ENCODE results near the gene PER3. TPM values are rescaled to one million over a fixed set of nuclear protein-coding genes. Genes with fewer than 3 reads are reported as not detected.

PER3 gene
- total RNA-seq, 4 donors from 2014 or later: 21.6 to 49.8 (median 35.8) TPM

GRCh38 chr1:7846656-7847055 lies 62.6 kb downstream of the PER3 start:
- TF ChIP-seq CTCF (IDR thresholded peaks at IDR 0.05) (no peak), EP300 (IDR thresholded peaks at IDR 0.05) (no peak), POLR2A (IDR thresholded peaks at IDR 0.05) (no peak)
- no peaks in the 10 kb centered on the region for H3K9me3 ChIP-seq
- no peak overlapping the region for H3K4me3 ChIP-seq
- no peak overlapping the region for H3K27ac ChIP-seq
- WGBS, 2 donors: 85% methylated on average over 7 of the region's 7 CpGs
- no peaks in the 10 kb centered on the region for H3K4me1 ChIP-seq
- peaks cover 0 to 45% (median 0%) of the 10 kb centered on the region in 3 donors for H3K36me3 ChIP-seq
- H3K27me3 ChIP-seq: no peaks in the 10 kb centered on the region
- no peak for DNase-seq (ENCODE audit: low spot score in 2 of 2)

GRCh38 chr1:7847599-7847998 lies 63.5 kb downstream of the PER3 start:
- TF ChIP-seq CTCF (IDR thresholded peaks at IDR 0.05) (no peak), EP300 (IDR thresholded peaks at IDR 0.05) (no peak), POLR2A (IDR thresholded peaks at IDR 0.05) (no peak)
- Histone ChIP-seq H3K9me3 (no peaks in the 10 kb centered on the region), H3K27me3 (no peaks in the 10 kb centered on the region), H3K27ac (no peak overlapping the region), H3K36me3 (peaks cover 0 to 35% (median 0%) of the 10 kb centered on the region in 3 donors), H3K4me1 (no peaks in the 10 kb centered on the region), H3K4me3 (no peak overlapping the region)
- DNase-seq (ENCODE audit: low spot score in 2 of 2): no peak
- 41 to 48% methylated on average over 4 of the region's 4 CpGs for WGBS, 2 donors

GRCh38 chr1:7850786-7851185 lies 66.7 kb downstream of the PER3 start:
- no peak overlapping the region for H3K4me3 ChIP-seq
- TF ChIP-seq EP300 (IDR thresholded peaks at IDR 0.05) (no peak), POLR2A (IDR thresholded peaks at IDR 0.05) (no peak), CTCF (IDR thresholded peaks at IDR 0.05) (no peak)
- 85 to 88% methylated on average over 15 of the region's 15 CpGs for WGBS, 2 donors
- H3K27me3 ChIP-seq: no peaks in the 10 kb centered on the region
- peaks cover 0 to 7% (median 0%) of the 10 kb centered on the region in 3 donors for H3K36me3 ChIP-seq
- DNase-seq (ENCODE audit: low spot score in 2 of 2): no peak
- H3K9me3 ChIP-seq: no peaks in the 10 kb centered on the region
- H3K27ac ChIP-seq: no peak overlapping the region
- H3K4me1 ChIP-seq: no peaks in the 10 kb centered on the region

GRCh38 chr1:7852804-7853683 lies 69.0 kb downstream of the PER3 start, which contains the start of gene UTS2:
UTS2 (minus strand) TSS chr1:7853065; CDS start chr1:7853003, 62 bp downstream.
- H3K27ac ChIP-seq: no peak within 1 kb of the TSS
- no peak for TF ChIP-seq CTCF (IDR thresholded peaks at IDR 0.05)
- no peak for TF ChIP-seq EP300 (IDR thresholded peaks at IDR 0.05)
- TF ChIP-seq POLR2A (IDR thresholded peaks at IDR 0.05): no peak
- no peak within 1 kb of the TSS for H3K4me3 ChIP-seq
- H3K9me3 ChIP-seq: no peaks in the 10 kb centered on the region
- no peaks in the 10 kb centered on the region for H3K4me1 ChIP-seq
- WGBS, 2 donors: 69 to 71% methylated on average over 10 of the region's 10 CpGs
- no peak for DNase-seq (ENCODE audit: low spot score in 2 of 2)
- H3K27me3 ChIP-seq: no peaks in the 10 kb centered on the region
- peaks cover 0 to 7% (median 0%) of the 10 kb centered on the region in 3 donors for H3K36me3 ChIP-seq

GRCh38 chr1:7853684-7854026 lies 69.6 kb downstream of the PER3 start:
- no peak for DNase-seq (ENCODE audit: low spot score in 2 of 2)
- Histone ChIP-seq H3K27me3 (no peaks in the 10 kb centered on the region), H3K4me3 (no peak overlapping the region), H3K9me3 (no peaks in the 10 kb centered on the region), H3K27ac (no peak overlapping the region), H3K36me3 (peaks cover 0 to 3% (median 0%) of the 10 kb centered on the region in 3 donors), H3K4me1 (no peaks in the 10 kb centered on the region)
- whole genome bisulfite sequencing, 2 donors: 85 to 86% methylated on average over 7 of the region's 7 CpGs
- TF ChIP-seq POLR2A (IDR thresholded peaks at IDR 0.05) (no peak), EP300 (IDR thresholded peaks at IDR 0.05) (no peak)
